HCT116 (cell line): Measurements from ENCODE around the gene PGBD5. TPM values are rescaled to one million over a fixed set of nuclear protein-coding genes. Genes with fewer than 3 reads are reported as not detected.

Source experiments
- ATAC-seq: fragments of 200-7000 bp; cut with Tn5 transposase; 2 replicates; pipeline ENCODE4 v1.9.1; 2020; ENCODE audit warnings: mild to moderate bottlenecking, moderate library complexity
- BruUV-seq: library from RNA; stranded (reverse); fragments of 400-500 nt; replicated peaks from 2 replicates; lab custom pipeline; 2021; lab: Mats Ljungman, UMichigan
- CTCF ChIA-PET: fragments of 300-600 bp; sonication (Branson Sonifier 250); formaldehyde crosslinking; loops from one replicate; lab custom pipeline; 2021; ENCODE audit warnings: antibody characterized with exemption; lab: Charles Lee
- POLR2A ChIA-PET: fragments of 300-600, 350-600 bp; sonication (Branson Sonifier 250); formaldehyde crosslinking; loops from one replicate; lab custom pipeline; 2021; ENCODE audit warnings: antibody characterized with exemption; lab: Charles Lee
- RAD21 ChIA-PET, 2 experiments: fragments of 300-600 bp; sonication (Branson Sonifier 250); formaldehyde crosslinking; loops; one replicate each; lab custom pipeline; 2023; ENCODE audit warnings: low total read pairs in 2 of 2; ENCODE audit not compliant: uncharacterized antibody in 2 of 2, unreplicated experiment in 2 of 2, low non-redundant PET in 1 of 2; lab: Charles Lee
- DNase-seq: peaks from one replicate; pipeline ENCODE4 v3.0.0-alpha.2; 2010; ENCODE audit warnings: low read depth, low spot score
- H2AFZ ChIP-seq: fragments of 200-600 bp; shearing (Covaris generic), sonication (generic); 2 replicates; pipeline ENCODE4 v1.6.1; 2017; ENCODE audit warnings: low read depth, mixed run types, mixed read lengths, antibody characterized with exemption, low read length; ENCODE audit not compliant: poor library complexity, severe bottlenecking
- H3K27ac ChIP-seq: 2 replicates; pipeline ENCODE4 v1.5.1; 2012; ENCODE audit warnings: low read depth, low read length
- H3K27me3 ChIP-seq: fragments of 200-600 bp; sonication (generic); 2 replicates; pipeline ENCODE4 v1.6.1; 2016; ENCODE audit warnings: mixed run types, low read length, mixed read lengths; ENCODE audit not compliant: insufficient read depth
- H3K36me3 ChIP-seq, 2 experiments: fragments of 200-500 bp in 1 of 2; fragments of 200-600 bp in 1 of 2; sonication (Bioruptor generic) in 1 of 2; sonication (generic) in 1 of 2; 2 replicates each; pipeline versions ENCODE4 v1.5.1 to v1.6.1; 2014 to 2016; ENCODE audit warnings: low read length in 2 of 2, inconsistent platforms in 1 of 2, mixed read lengths in 1 of 2, mixed run types in 1 of 2; ENCODE audit not compliant: insufficient read depth in 2 of 2, control insufficient read depth in 1 of 2
- H3K4me1 ChIP-seq, 2 experiments: fragments of 200-600 bp in 1 of 2; sonication (generic) in 1 of 2; 2 replicates each; pipeline versions ENCODE4 v1.5.1 to v1.6.1; 2012 to 2017; ENCODE audit warnings: low read length in 2 of 2, inconsistent platforms in 1 of 2, mild to moderate bottlenecking in 1 of 2, mixed read lengths in 1 of 2, mixed run types in 1 of 2, moderate library complexity in 1 of 2; ENCODE audit not compliant: insufficient read depth in 2 of 2, control insufficient read depth in 1 of 2
- H3K4me2 ChIP-seq: fragments of 200-600 bp; sonication (generic); 2 replicates; pipeline ENCODE4 v1.6.1; 2017; ENCODE audit warnings: mixed run types, low read length, mixed read lengths
- H3K4me3 ChIP-seq, 2 experiments: fragments of 200-600 bp in 1 of 2; sonication (generic) in 1 of 2; replicated peaks in 1 of 2; 2 replicates each; pipeline ENCODE4 v1.5.1; 2011 to 2016; ENCODE audit warnings: low read length in 2 of 2, control low read depth in 1 of 2, low read depth in 1 of 2, mild to moderate bottlenecking in 1 of 2, mixed read lengths in 1 of 2, mixed run types in 1 of 2
- H3K79me2 ChIP-seq: fragments of 200-600 bp; sonication (generic); 2 replicates; pipeline ENCODE4 v1.6.1; 2017; ENCODE audit warnings: mild to moderate bottlenecking, mixed run types, low read length, moderate library complexity, mixed read lengths; ENCODE audit not compliant: insufficient read depth
- H3K9ac ChIP-seq: fragments of 200-600 bp; sonication (generic); 2 replicates; pipeline ENCODE4 v1.6.1; 2016; ENCODE audit warnings: low read length, mixed read lengths
- H3K9me2 ChIP-seq: fragments of 200-600 bp; sonication (generic), shearing (Covaris generic); 2 replicates; pipeline ENCODE4 v1.6.1; 2017; ENCODE audit warnings: mixed run types, mild to moderate bottlenecking, moderate library complexity; ENCODE audit not compliant: insufficient read depth
- H3K9me3 ChIP-seq, 2 experiments: fragments of 200-500 bp in 1 of 2; fragments of 200-600 bp in 1 of 2; sonication (Bioruptor generic) in 1 of 2; sonication (generic) in 1 of 2; 2 replicates each; pipeline ENCODE4 v1.6.1; 2014 to 2017; ENCODE audit warnings: low read length in 2 of 2, mixed read lengths in 2 of 2, inconsistent platforms in 1 of 2, low read depth in 1 of 2, mild to moderate bottlenecking in 1 of 2, mixed run types in 1 of 2, moderate library complexity in 1 of 2; ENCODE audit not compliant: control insufficient read depth in 1 of 2, insufficient read depth in 1 of 2
- H4K20me1 ChIP-seq: fragments of 200-600 bp; sonication (generic), shearing (Covaris generic); 2 replicates; pipeline ENCODE4 v1.6.1; 2017; ENCODE audit warnings: mixed run types, mild to moderate bottlenecking, moderate library complexity; ENCODE audit not compliant: insufficient read depth
- CBX3 ChIP-seq: IDR thresholded peaks from 2 replicates; pipeline ENCODE4 v1.6.1; 2012; ENCODE audit warnings: low read depth
- EZH2 ChIP-seq: fragments of 200-600 bp; sonication (generic); IDR thresholded peaks from 2 replicates; pipeline ENCODE4 v1.6.1; 2017; ENCODE audit warnings: antibody characterized with exemption, mixed run types
- EZH2phosphoT487 ChIP-seq: fragments of 200-600 bp; IDR thresholded peaks from 2 replicates; pipeline ENCODE4 v1.6.1; 2018; ENCODE audit warnings: antibody characterized with exemption, borderline replicate concordance
- FOSL1 ChIP-seq: IDR thresholded peaks from 2 replicates; pipeline ENCODE4 v1.6.1; 2012; ENCODE audit warnings: low read depth
- POLR2AphosphoS5 ChIP-seq: IDR thresholded peaks from 2 replicates; pipeline ENCODE4 v1.6.1; 2011; ENCODE audit warnings: mild to moderate bottlenecking, low read depth, low read length, moderate library complexity
- SRF ChIP-seq: IDR thresholded peaks from 2 replicates; pipeline ENCODE4 v1.6.1; 2012; ENCODE audit warnings: low read depth
- YY1 ChIP-seq: IDR thresholded peaks from 2 replicates; pipeline ENCODE4 v1.6.1; 2011; ENCODE audit warnings: low read length, low read depth, moderate library complexity, mild to moderate bottlenecking; ENCODE audit not compliant: insufficient replicate concordance; ENCODE audit errors: extremely low read depth
- intact Hi-C: fragments of 100-400 bp; cut with micrococcal nuclease; formaldehyde crosslinking; loops from 2 replicates; pipeline ENCODE4 v1.10.0; 2022
- total RNA-seq: library from RNA; stranded (reverse); gene quantifications from one replicate; pipeline ENCODE4 v1.2.1, GENCODE V29; 2021; ENCODE audit not compliant: unreplicated experiment
- TF ChIP-seq, protein P1 (sequence below): IDR thresholded peaks from 2 replicates; pipeline ENCODE4 v1.6.1; 2012
- TF ChIP-seq, protein P2 (sequence below), 3 experiments: fragments of 200-600 bp in 1 of 3; sonication (generic) in 1 of 3; IDR thresholded peaks in 2 of 3; conservative IDR thresholded peaks in 1 of 3; 2 replicates each; pipeline ENCODE4 v1.5.1; 2012 to 2017; ENCODE audit warnings: low read depth in 2 of 3, low read length in 2 of 3, antibody characterized with exemption in 1 of 3, borderline replicate concordance in 1 of 3, control low read depth in 1 of 3, mild to moderate bottlenecking in 1 of 3, mixed read lengths in 1 of 3, mixed run types in 1 of 3, moderate library complexity in 1 of 3; ENCODE audit not compliant: insufficient read depth in 1 of 3

Gene PGBD5
- total RNA-seq, 1 experiment from 2014 or later: 0.27 TPM

DNA sequence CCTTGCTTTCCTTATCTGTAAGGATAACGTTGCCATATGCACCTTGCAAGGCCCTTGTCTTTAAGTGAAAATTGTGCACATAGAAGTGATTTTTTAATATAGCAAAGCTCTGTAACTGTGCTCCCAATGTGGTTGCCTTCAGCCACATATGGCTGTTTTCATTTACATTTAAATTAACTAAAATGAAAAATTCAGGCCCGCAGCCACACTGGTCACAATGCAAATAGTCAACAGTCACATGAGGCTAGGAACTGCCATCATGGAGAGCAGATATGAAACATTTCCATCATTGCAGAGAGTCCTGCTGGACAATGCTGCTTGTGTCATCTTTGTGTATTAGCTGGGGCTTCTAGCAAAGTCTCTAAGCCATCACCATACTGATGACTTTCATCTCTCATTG, 83.4 kb downstream of the PGBD5 start:
- Histone ChIP-seq H3K9me2 (no peaks in the 10 kb centered on the region), H3K9me3 (no peaks in the 10 kb centered on the region), H3K27ac (no peak overlapping the region), H3K27me3 (no peaks in the 10 kb centered on the region; the same call in 1 of the 2 replicates), H3K9ac (no peak overlapping the region), H2AFZ (no peak overlapping the region), H3K4me1 (no peaks in the 10 kb centered on the region), H3K4me3 (no peak overlapping the region), H3K4me2 (no peak overlapping the region), H4K20me1 (no peaks in the 10 kb centered on the region)
- ChIA-PET CTCF (interaction anchor here (1.2 kb wide), 1 partner anchor 682 kb away, joined by 3 read pairs; no protein-coding TSS in a partner anchor), POLR2A (no interaction called here), RAD21 (no interaction called here)
- no peak for ATAC-seq
- no TSS peak for BruUV-seq
- TF ChIP-seq CBX3: no peak
- TF ChIP-seq, protein P1, sequence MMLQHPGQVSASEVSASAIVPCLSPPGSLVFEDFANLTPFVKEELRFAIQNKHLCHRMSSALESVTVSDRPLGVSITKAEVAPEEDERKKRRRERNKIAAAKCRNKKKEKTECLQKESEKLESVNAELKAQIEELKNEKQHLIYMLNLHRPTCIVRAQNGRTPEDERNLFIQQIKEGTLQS: no peak
- TF ChIP-seq SRF: no peak
- no peak for TF ChIP-seq POLR2AphosphoS5
- TF ChIP-seq FOSL1: no peak
- no peak for TF ChIP-seq YY1
- no peak for TF ChIP-seq EZH2phosphoT487
- TF ChIP-seq, protein P2, sequence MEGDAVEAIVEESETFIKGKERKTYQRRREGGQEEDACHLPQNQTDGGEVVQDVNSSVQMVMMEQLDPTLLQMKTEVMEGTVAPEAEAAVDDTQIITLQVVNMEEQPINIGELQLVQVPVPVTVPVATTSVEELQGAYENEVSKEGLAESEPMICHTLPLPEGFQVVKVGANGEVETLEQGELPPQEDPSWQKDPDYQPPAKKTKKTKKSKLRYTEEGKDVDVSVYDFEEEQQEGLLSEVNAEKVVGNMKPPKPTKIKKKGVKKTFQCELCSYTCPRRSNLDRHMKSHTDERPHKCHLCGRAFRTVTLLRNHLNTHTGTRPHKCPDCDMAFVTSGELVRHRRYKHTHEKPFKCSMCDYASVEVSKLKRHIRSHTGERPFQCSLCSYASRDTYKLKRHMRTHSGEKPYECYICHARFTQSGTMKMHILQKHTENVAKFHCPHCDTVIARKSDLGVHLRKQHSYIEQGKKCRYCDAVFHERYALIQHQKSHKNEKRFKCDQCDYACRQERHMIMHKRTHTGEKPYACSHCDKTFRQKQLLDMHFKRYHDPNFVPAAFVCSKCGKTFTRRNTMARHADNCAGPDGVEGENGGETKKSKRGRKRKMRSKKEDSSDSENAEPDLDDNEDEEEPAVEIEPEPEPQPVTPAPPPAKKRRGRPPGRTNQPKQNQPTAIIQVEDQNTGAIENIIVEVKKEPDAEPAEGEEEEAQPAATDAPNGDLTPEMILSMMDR (IDR thresholded peaks at IDR 0.05 in 2 of 3, conservative IDR thresholded peaks at IDR 0.05 in 1 of 3; ENCODE audit: borderline replicate concordance in 1 of 3, insufficient read depth in 1 of 3, low read depth in 2 of 3, low read length in 2 of 3): no peak
- no peak for TF ChIP-seq EZH2
- TF ChIP-seq, all 23 proteins: peak for 0
- no peak for DNase-seq
- intact Hi-C loops: no loop called here
- H3K79me2 ChIP-seq: no peaks in the 10 kb centered on the region
- no peaks in the 10 kb centered on the region for H3K36me3 ChIP-seq
